ENCODE results near the gene SPON1.

Gene SPON1

GRCh38 chr11:14045417-14045816 is 82.9 kb downstream of the SPON1 start:
- no peaks in the 10 kb centered on the region for H3K27me3 ChIP-seq (ENCODE audit: insufficient read depth, insufficient read length)
- no peaks in the 10 kb centered on the region for H3K4me1 ChIP-seq (ENCODE audit: insufficient read depth, insufficient read length)
- no peak overlapping the region for H3K4me3 ChIP-seq (ENCODE audit: insufficient read length, low read depth)
- H3K36me3 ChIP-seq (ENCODE audit: insufficient read depth, insufficient read length, low read length), result no peaks in the 10 kb centered on the region
- DNase-seq (ENCODE audit: low read depth, low spot score), result no peak
- no peaks in the 10 kb centered on the region for H3K9me3 ChIP-seq (ENCODE audit: insufficient read depth, low read length)
- TF ChIP-seq SUZ12 (IDR thresholded peaks at IDR 0.05; ENCODE audit: extremely low read depth, insufficient read depth, insufficient read length), result no peak
- no peak for TF ChIP-seq ZNF274 (IDR thresholded peaks at IDR 0.05; ENCODE audit: low read depth, low read length)
- no peak for TF ChIP-seq YY1 (IDR thresholded peaks at IDR 0.05; ENCODE audit: insufficient read depth, insufficient read length)
- H3K9ac ChIP-seq (ENCODE audit: insufficient read length, low read depth), result no peak overlapping the region

GRCh38 chr11:14052198-14052597 is 89.7 kb downstream of the SPON1 start:
- Histone ChIP-seq H3K4me3 (ENCODE audit: insufficient read length, low read depth) (no peak overlapping the region), H3K9ac (ENCODE audit: insufficient read length, low read depth) (no peak overlapping the region), H3K36me3 (ENCODE audit: insufficient read depth, insufficient read length, low read length) (no peaks in the 10 kb centered on the region), H3K9me3 (ENCODE audit: insufficient read depth, low read length) (no peaks in the 10 kb centered on the region), H3K27me3 (ENCODE audit: insufficient read depth, insufficient read length) (no peaks in the 10 kb centered on the region), H3K4me1 (ENCODE audit: insufficient read depth, insufficient read length) (no peaks in the 10 kb centered on the region)
- DNase-seq (ENCODE audit: low read depth, low spot score), result no peak
- TF ChIP-seq ZNF274 (IDR thresholded peaks at IDR 0.05; ENCODE audit: low read depth, low read length) (no peak), YY1 (IDR thresholded peaks at IDR 0.05; ENCODE audit: insufficient read depth, insufficient read length) (no peak), SUZ12 (IDR thresholded peaks at IDR 0.05; ENCODE audit: extremely low read depth, insufficient read depth, insufficient read length) (no peak)

- no peak for TF ChIP-seq ZNF274 (IDR thresholded peaks at IDR 0.05; ENCODE audit: low read depth, low read length)
- TF ChIP-seq SUZ12 (IDR thresholded peaks at IDR 0.05; ENCODE audit: extremely low read depth, insufficient read depth, insufficient read length), result no peak
- TF ChIP-seq YY1 (IDR thresholded peaks at IDR 0.05; ENCODE audit: insufficient read depth, insufficient read length), result no peak
- no peak overlapping the region for H3K9ac ChIP-seq (ENCODE audit: insufficient read length, low read depth)
- no peaks in the 10 kb centered on the region for H3K27me3 ChIP-seq (ENCODE audit: insufficient read depth, insufficient read length)
- H3K4me1 ChIP-seq (ENCODE audit: insufficient read depth, insufficient read length), result no peaks in the 10 kb centered on the region
- no peak for DNase-seq (ENCODE audit: low read depth, low spot score)
- H3K9me3 ChIP-seq (ENCODE audit: insufficient read depth, low read length), result no peaks in the 10 kb centered on the region
- no peak overlapping the region for H3K4me3 ChIP-seq (ENCODE audit: insufficient read length, low read depth)
- no peaks in the 10 kb centered on the region for H3K36me3 ChIP-seq (ENCODE audit: insufficient read depth, insufficient read length, low read length)
Observed at GRCh38 chr11:14054116-14055107, 91.9 kb downstream of the SPON1 start.

DNA sequence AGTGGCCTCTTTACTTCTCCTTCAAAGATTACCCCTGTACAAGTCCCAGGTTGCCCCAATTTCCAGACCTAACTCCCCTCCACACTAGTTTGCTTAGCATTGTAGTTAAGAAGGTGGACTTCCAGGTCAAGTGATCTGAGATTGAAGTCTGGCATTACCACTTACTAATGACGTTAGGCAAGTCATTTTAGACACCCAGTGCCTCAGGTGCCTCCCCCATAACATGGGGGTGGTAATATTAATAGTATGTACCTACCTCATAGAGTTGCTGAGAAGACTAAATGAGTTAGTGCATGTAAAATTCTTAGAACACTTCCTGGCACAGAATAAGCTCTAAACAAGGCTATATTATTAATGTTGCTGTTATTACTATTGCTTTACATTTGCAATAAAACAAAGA is 93.4 kb downstream of the SPON1 start:
- Histone ChIP-seq H3K36me3 (ENCODE audit: insufficient read depth, insufficient read length, low read length) (no peaks in the 10 kb centered on the region), H3K4me1 (ENCODE audit: insufficient read depth, insufficient read length) (no peaks in the 10 kb centered on the region), H3K27me3 (ENCODE audit: insufficient read depth, insufficient read length) (no peaks in the 10 kb centered on the region), H3K4me3 (ENCODE audit: insufficient read length, low read depth) (no peak overlapping the region), H3K9ac (ENCODE audit: insufficient read length, low read depth) (no peak overlapping the region), H3K9me3 (ENCODE audit: insufficient read depth, low read length) (no peaks in the 10 kb centered on the region)
- no peak for TF ChIP-seq ZNF274 (IDR thresholded peaks at IDR 0.05; ENCODE audit: low read depth, low read length)
- DNase-seq (ENCODE audit: low read depth, low spot score), result no peak

DNA sequence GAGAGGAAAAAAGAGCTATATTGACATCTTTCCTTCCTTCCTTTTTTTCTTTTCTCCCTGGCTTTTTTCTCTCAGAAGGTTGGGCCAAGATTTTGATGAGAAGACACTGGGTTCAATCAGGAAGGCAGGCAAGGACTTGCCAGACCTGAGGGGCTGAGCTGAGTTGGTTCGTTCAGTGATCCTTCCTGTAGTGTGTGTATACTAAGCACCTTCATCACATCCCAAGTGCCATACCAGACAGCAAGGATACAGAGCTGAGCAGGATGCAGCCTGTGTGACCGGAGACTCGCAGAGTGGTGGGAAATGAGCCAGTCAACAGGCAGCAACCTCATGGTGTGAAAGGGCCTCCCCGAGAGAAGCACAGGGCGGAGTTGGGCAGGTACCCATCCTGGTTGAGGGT is 95.5 kb downstream of the SPON1 start:
- no peak for TF ChIP-seq SUZ12 (IDR thresholded peaks at IDR 0.05; ENCODE audit: extremely low read depth, insufficient read depth, insufficient read length)
- TF ChIP-seq YY1 (IDR thresholded peaks at IDR 0.05; ENCODE audit: insufficient read depth, insufficient read length), result no peak
- no peak for TF ChIP-seq ZNF274 (IDR thresholded peaks at IDR 0.05; ENCODE audit: low read depth, low read length)
- Histone ChIP-seq H3K4me3 (ENCODE audit: insufficient read length, low read depth) (no peak overlapping the region), H3K9me3 (ENCODE audit: insufficient read depth, low read length) (no peaks in the 10 kb centered on the region), H3K9ac (ENCODE audit: insufficient read length, low read depth) (no peak overlapping the region), H3K36me3 (ENCODE audit: insufficient read depth, insufficient read length, low read length) (no peaks in the 10 kb centered on the region), H3K27me3 (ENCODE audit: insufficient read depth, insufficient read length) (no peaks in the 10 kb centered on the region), H3K4me1 (ENCODE audit: insufficient read depth, insufficient read length) (no peaks in the 10 kb centered on the region)
- no peak for DNase-seq (ENCODE audit: low read depth, low spot score)

DNA sequence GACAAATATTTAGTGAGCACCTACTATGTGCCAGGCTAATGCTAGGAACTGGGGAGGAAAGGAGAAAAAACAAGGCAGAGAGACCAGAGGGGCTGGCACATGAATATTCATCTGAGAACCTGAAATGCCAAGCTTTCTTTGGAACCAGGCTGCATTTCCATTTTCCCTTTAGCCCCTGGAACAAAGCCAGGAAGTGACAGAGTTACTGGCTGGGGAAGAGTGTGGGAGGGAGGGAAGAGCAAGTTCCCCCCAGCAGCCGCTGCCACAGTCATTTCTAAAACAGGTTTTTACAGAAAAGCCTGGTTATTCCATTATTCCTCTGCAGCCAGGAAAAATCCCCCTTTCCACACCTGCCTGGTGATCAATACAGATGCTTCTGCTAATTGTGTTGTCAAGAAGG is 97.0 kb downstream of the SPON1 start:
- H3K27me3 ChIP-seq (ENCODE audit: insufficient read depth, insufficient read length), result no peaks in the 10 kb centered on the region
- no peaks in the 10 kb centered on the region for H3K9me3 ChIP-seq (ENCODE audit: insufficient read depth, low read length)
- DNase-seq (ENCODE audit: low read depth, low spot score), result no peak
- H3K9ac ChIP-seq (ENCODE audit: insufficient read length, low read depth), result no peak overlapping the region
- H3K4me3 ChIP-seq (ENCODE audit: insufficient read length, low read depth), result no peak overlapping the region
- no peaks in the 10 kb centered on the region for H3K36me3 ChIP-seq (ENCODE audit: insufficient read depth, insufficient read length, low read length)
- H3K4me1 ChIP-seq (ENCODE audit: insufficient read depth, insufficient read length), result no peaks in the 10 kb centered on the region
- TF ChIP-seq ZNF274 (IDR thresholded peaks at IDR 0.05; ENCODE audit: low read depth, low read length) (no peak), YY1 (IDR thresholded peaks at IDR 0.05; ENCODE audit: insufficient read depth, insufficient read length) (no peak), SUZ12 (IDR thresholded peaks at IDR 0.05; ENCODE audit: extremely low read depth, insufficient read depth, insufficient read length) (no peak)

DNA sequence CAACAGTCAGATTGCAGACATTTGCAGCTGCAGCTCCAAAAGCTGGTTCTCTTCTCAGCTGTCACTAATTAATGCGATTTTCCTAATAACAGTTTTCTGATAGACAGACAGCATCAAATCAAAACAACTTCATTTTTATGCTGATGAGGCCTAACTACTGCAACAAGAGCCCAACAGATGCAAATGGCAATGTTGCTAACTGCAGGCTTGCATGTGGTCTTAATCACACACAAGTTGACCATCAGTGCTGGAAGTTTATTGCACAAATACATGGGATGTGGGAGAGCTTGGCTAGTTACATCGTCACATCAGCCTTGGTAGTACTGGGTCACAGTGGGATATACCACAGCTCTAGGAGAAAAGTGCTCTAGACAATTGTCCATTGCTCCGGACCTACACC is 99.2 kb downstream of the SPON1 start:
- no peak for DNase-seq (ENCODE audit: low read depth, low spot score)
- no peaks in the 10 kb centered on the region for H3K4me1 ChIP-seq (ENCODE audit: insufficient read depth, insufficient read length)
- no peaks in the 10 kb centered on the region for H3K27me3 ChIP-seq (ENCODE audit: insufficient read depth, insufficient read length)
- no peaks in the 10 kb centered on the region for H3K9me3 ChIP-seq (ENCODE audit: insufficient read depth, low read length)
- no peaks in the 10 kb centered on the region for H3K36me3 ChIP-seq (ENCODE audit: insufficient read depth, insufficient read length, low read length)
- H3K4me3 ChIP-seq (ENCODE audit: insufficient read length, low read depth), result no peak overlapping the region
- TF ChIP-seq ZNF274 (IDR thresholded peaks at IDR 0.05; ENCODE audit: low read depth, low read length), result no peak
- TF ChIP-seq SUZ12 (IDR thresholded peaks at IDR 0.05; ENCODE audit: extremely low read depth, insufficient read depth, insufficient read length), result no peak
- TF ChIP-seq YY1 (IDR thresholded peaks at IDR 0.05; ENCODE audit: insufficient read depth, insufficient read length), result no peak
- no peak overlapping the region for H3K9ac ChIP-seq (ENCODE audit: insufficient read length, low read depth)

Measured in NT2/D1 (cell line).